ENCODE measurements around the gene RBM5. TPM values are rescaled to one million over a fixed set of nuclear protein-coding genes. Genes with fewer than 3 reads are reported as not detected.

The RBM5 gene
- total RNA-seq, 1 donor from 2014 or later, result 372 TPM

DNA sequence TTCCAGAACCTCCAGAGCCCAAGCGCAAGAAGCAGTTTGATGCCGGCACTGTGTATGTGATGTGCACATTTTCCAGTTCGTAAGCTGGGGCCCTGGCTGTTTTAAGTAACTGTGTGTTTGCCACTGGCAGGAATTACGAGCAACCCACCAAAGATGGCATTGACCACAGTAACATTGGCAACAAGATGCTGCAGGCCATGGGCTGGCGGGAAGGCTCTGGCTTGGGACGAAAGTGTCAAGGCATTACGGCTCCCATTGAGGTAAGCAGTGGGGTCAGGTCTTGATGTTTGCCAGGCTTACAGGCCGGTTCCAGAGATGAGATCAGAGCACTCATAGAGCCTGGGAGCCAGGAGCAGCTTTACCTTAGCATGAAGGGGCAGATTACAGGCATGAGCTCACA is 28.4 kb downstream of the RBM5 start:
- peaks cover 42% of the 10 kb centered on the region for H3K36me3 Mint-ChIP-seq
- H3K27ac Mint-ChIP-seq, result no peak overlapping the region

GRCh38 chr3:50118237-50118636 is 29.5 kb downstream of the RBM5 start:
- Histone ChIP-seq H3K36me3 (peaks cover 18% of the 10 kb centered on the region), H3K79me2 (ENCODE audit: low read depth) (no peaks in the 10 kb centered on the region), H3K4me3 (no peak overlapping the region), H3K9me3 (ENCODE audit: low read depth) (no peaks in the 10 kb centered on the region), H3K27ac (no peak overlapping the region), H3K27me3 (no peaks in the 10 kb centered on the region), H4K20me1 (ENCODE audit: low read depth) (peaks cover 16% of the 10 kb centered on the region), H2AFZ (replicated peaks) (no peak overlapping the region), H3K9ac (no peak overlapping the region), H3K4me2 (no peak overlapping the region), H3F3A (ENCODE audit: low read depth) (peaks cover 50% of the 10 kb centered on the region), H3K4me1 (no peaks in the 10 kb centered on the region)
- peaks cover 38% of the 10 kb centered on the region for H3K36me3 Mint-ChIP-seq
- H3K4me1 Mint-ChIP-seq, result peaks cover 2% of the 10 kb centered on the region
- H3K4me3 Mint-ChIP-seq, result no peak overlapping the region
- H3K9me3 Mint-ChIP-seq, result no peaks in the 10 kb centered on the region
- TF ChIP-seq CTCF (IDR thresholded peaks at IDR 0.05) (no peak), EZH2phosphoT487 (IDR thresholded peaks at IDR 0.05) (no peak), EZH2 (IDR thresholded peaks at IDR 0.05) (no peak)
- peaks cover 2% of the 10 kb centered on the region for H3K27me3 Mint-ChIP-seq (ENCODE audit: insufficient read depth, low read depth)
- no peak for DNase-seq (ENCODE audit: low spot score)
- H3K27ac Mint-ChIP-seq, result no peak overlapping the region

More for the DNA sequence above, 28.4 kb downstream of the RBM5 start:
- Histone ChIP-seq H4K20me1 (ENCODE audit: low read depth) (peaks cover 26% of the 10 kb centered on the region), H3K4me2 (no peak overlapping the region), H3K36me3 (peaks cover 28% of the 10 kb centered on the region), H3F3A (ENCODE audit: low read depth) (peaks cover 50% of the 10 kb centered on the region), H3K4me3 (no peak overlapping the region), H2AFZ (replicated peaks) (no peak overlapping the region), H3K9me3 (ENCODE audit: low read depth) (no peaks in the 10 kb centered on the region), H3K27me3 (no peaks in the 10 kb centered on the region), H3K79me2 (ENCODE audit: low read depth) (no peaks in the 10 kb centered on the region), H3K9ac (no peak overlapping the region), H3K4me1 (no peaks in the 10 kb centered on the region), H3K27ac (no peak overlapping the region)
- Mint-ChIP-seq H3K4me1 (no peaks in the 10 kb centered on the region), H3K9me3 (no peaks in the 10 kb centered on the region), H3K4me3 (no peak overlapping the region), H3K27me3 (ENCODE audit: insufficient read depth, low read depth) (no peaks in the 10 kb centered on the region)
- TF ChIP-seq EZH2 (IDR thresholded peaks at IDR 0.05), result no peak
- TF ChIP-seq CTCF (IDR thresholded peaks at IDR 0.05), result no peak
- TF ChIP-seq EZH2phosphoT487 (IDR thresholded peaks at IDR 0.05), result no peak
- DNase-seq (ENCODE audit: low spot score), result no peak

GRCh38 chr3:50119786-50120185 is 31.1 kb downstream of the RBM5 start:
- Histone ChIP-seq H3K27me3 (no peaks in the 10 kb centered on the region), H2AFZ (replicated peaks) (no peak overlapping the region), H3K4me2 (no peak overlapping the region), H3K4me3 (no peak overlapping the region), H3F3A (ENCODE audit: low read depth) (peaks cover 49% of the 10 kb centered on the region), H3K9me3 (ENCODE audit: low read depth) (no peaks in the 10 kb centered on the region), H3K9ac (no peak overlapping the region), H3K36me3 (peaks cover 13% of the 10 kb centered on the region), H3K27ac (no peak overlapping the region), H3K79me2 (ENCODE audit: low read depth) (no peaks in the 10 kb centered on the region), H3K4me1 (peaks cover 12% of the 10 kb centered on the region), H4K20me1 (ENCODE audit: low read depth) (peaks cover 12% of the 10 kb centered on the region)
- Mint-ChIP-seq H3K36me3 (peaks cover 30% of the 10 kb centered on the region), H3K4me3 (no peak overlapping the region), H3K9me3 (no peaks in the 10 kb centered on the region), H3K27ac (no peak overlapping the region), H3K27me3 (ENCODE audit: insufficient read depth, low read depth) (peaks cover 2% of the 10 kb centered on the region), H3K4me1 (peaks cover 11% of the 10 kb centered on the region)
- TF ChIP-seq EZH2 (IDR thresholded peaks at IDR 0.05) (no peak), EZH2phosphoT487 (IDR thresholded peaks at IDR 0.05) (no peak), CTCF (IDR thresholded peaks at IDR 0.05) (no peak)
- no peak for DNase-seq (ENCODE audit: low spot score)

All from neural progenitor cell (in vitro differentiated cells).